K562 (cell line): ENCODE measurements around the gene CACNA1S. TPM values are rescaled to one million over a fixed set of nuclear protein-coding genes. Genes with fewer than 3 reads are reported as not detected.

ENCODE experiments used
- ARID1B ChIP-seq: fragments of 450-650 bp; IDR thresholded peaks from 2 replicates; pipeline ENCODE4 v1.6.1; 2016; ENCODE audit warnings: antibody characterized with exemption, mild to moderate bottlenecking, inconsistent platforms
- COPS2 ChIP-seq: fragments of 450-650 bp; conservative IDR thresholded peaks from 2 replicates; pipeline ENCODE4 v1.6.1; 2016; ENCODE audit warnings: mild to moderate bottlenecking, moderate library complexity
- ELK1 ChIP-seq: sonication (generic); formaldehyde crosslinking; IDR thresholded peaks from 2 replicates; pipeline ENCODE4 v1.8.1; 2022; ENCODE audit warnings: missing genetic modification reagents
- MEF2D ChIP-seq: conservative IDR thresholded peaks from 2 replicates; pipeline ENCODE4 v1.6.1; 2016; ENCODE audit warnings: low read depth, missing genetic modification characterization, missing compliant biosample characterization
- NELFE ChIP-seq: IDR thresholded peaks from 2 replicates; pipeline ENCODE4 v1.6.1; 2011; ENCODE audit warnings: mild to moderate bottlenecking; ENCODE audit not compliant: insufficient read depth, insufficient read length
- RFX5 ChIP-seq: IDR thresholded peaks from 2 replicates; pipeline ENCODE4 v1.6.1; 2011; ENCODE audit warnings: low read depth, mild to moderate bottlenecking, improper control_type of control experiment, low read length
- SP2 ChIP-seq: IDR thresholded peaks from 2 replicates; pipeline ENCODE4 v1.6.1; 2011; ENCODE audit warnings: mild to moderate bottlenecking, low read depth, low read length, moderate library complexity; ENCODE audit not compliant: poor library complexity, severe bottlenecking; ENCODE audit errors: extremely low read depth
- ZBTB11 ChIP-seq, 3 experiments: fragments of 200-800 bp in 1 of 3; fragments of 250-450 bp in 1 of 3; fragments of 450-650 bp in 1 of 3; sonication (Bioruptor Pico) in 1 of 3; sonication (Bioruptor generic) in 1 of 3; formaldehyde crosslinking in 1 of 3; IDR thresholded peaks; 2 replicates each; pipeline versions ENCODE4 v1.6.1 to v1.8.0; 2016 to 2022; ENCODE audit warnings: mild to moderate bottlenecking in 2 of 3, missing genetic modification characterization in 2 of 3, missing compliant biosample characterization in 1 of 3, moderate library complexity in 1 of 3
- ZKSCAN1 ChIP-seq: fragments of 150-350 bp; IDR thresholded peaks from 2 replicates; pipeline ENCODE4 v1.6.1; 2016; ENCODE audit warnings: low read depth, low read length
- ZNF280B ChIP-seq: fragments of 250-450 bp; sonication (Bioruptor Pico); IDR thresholded peaks from 2 replicates; pipeline ENCODE4 v1.5.1; 2021; ENCODE audit warnings: mild to moderate bottlenecking
- ZNF707 ChIP-seq: fragments of 250-450 bp; sonication (Bioruptor Pico); conservative IDR thresholded peaks from 2 replicates; pipeline ENCODE4 v1.8.0; 2022; ENCODE audit warnings: inconsistent platforms, mild to moderate bottlenecking, moderate library complexity
- polyA plus RNA-seq, 8 experiments: library from polyadenylated mRNA; depleted of rRNA in 4 of 8; stranded (reverse) in 5 of 8; unstranded in 3 of 8; fragments of >200 nt; fragmentation: Nextera tagmentation in 2 of 8; fragmentation: Illumina TruSeq in 1 of 8; extraction: Ambion mirVana in 2 of 8; extraction: Trizol in 1 of 8; gene quantifications; 2 replicates each; pipeline versions ENCODE4 v1.2.1 to v1.2.3, GENCODE V29; 2011 to 2014; ENCODE audit warnings: inconsistent platforms in 1 of 8, missing spikeins in 1 of 8
- total RNA-seq, 7 experiments: library from RNA; depleted of rRNA in 6 of 7; stranded (reverse); fragments of >200 nt in 6 of 7; fragmentation: Illumina TruSeq in 2 of 7; extraction: Trizol in 2 of 7; gene quantifications; 2 replicates each; pipeline versions ENCODE4 v1.2.1 to v1.2.3, GENCODE V29; 2011 to 2021; ENCODE audit warnings: low replicate concordance in 1 of 7

The CACNA1S gene
- total and polyA plus RNA-seq, 9 of the 15 experiments (the other 6 are each of a cell fraction or from before 2014, with no cell fraction given): not detected

- TF ChIP-seq ZBTB11 (CRISPR knock-in tag; IDR thresholded peaks at IDR 0.05) (no peak), ZNF280B (no peak), COPS2 (no peak), MEF2D (tag) (no peak), ELK1 (CRISPR knock-in tag) (no peak), ARID1B (no peak), RFX5 (no peak), NELFE (no peak), ZKSCAN1 (no peak), SP2 (no peak), ZNF707 (no peak)
Observed at GRCh38 chr1:201144701-201145100, 32.5 kb upstream of the CACNA1S start (continued).
